Left lung (tissue), 10 donors: ENCODE results near the gene MTURN. TPM values are rescaled to one million over a fixed set of nuclear protein-coding genes. Genes with fewer than 3 reads are reported as not detected.

Experiments
- ATAC-seq: fragments of 200-7000 bp; cut with Tn5 transposase; one replicate; pipeline ENCODE4 v1.9.1; 2020; ENCODE audit warnings: moderate library complexity
- DNase-seq, 4 donors: peaks; one replicate each; pipeline ENCODE4 v3.0.0-alpha.2; 2013 to 2020
- H3K27ac ChIP-seq, 2 donors: fragments of 200-600 bp; sonication (generic) in 1 of 2; one replicate each; pipeline versions ENCODE4 v1.5.0 to v1.8.0; 2020 to 2021
- H3K27me3 ChIP-seq, 2 donors: fragments of 200-600 bp; sonication (generic) in 1 of 2; one replicate each; pipeline versions ENCODE4 v1.5.0 to v1.8.0; 2020 to 2021
- H3K36me3 ChIP-seq, 2 donors: fragments of 200-600 bp; sonication (generic) in 1 of 2; one replicate each; pipeline versions ENCODE4 v1.5.0 to v1.8.0; 2020 to 2021
- H3K4me1 ChIP-seq, 2 donors: fragments of 200-600 bp; one replicate each; pipeline ENCODE4 v1.8.0; 2021
- H3K4me3 ChIP-seq, 2 donors: fragments of 200-600 bp; sonication (generic) in 1 of 2; one replicate each; pipeline versions ENCODE4 v1.5.0 to v1.8.0; 2020 to 2021; ENCODE audit warnings: mild to moderate bottlenecking in 1 of 2
- H3K9me3 ChIP-seq, 2 donors: fragments of 200-600 bp; sonication (generic) in 1 of 2; one replicate each; pipeline versions ENCODE4 v1.5.0 to v1.8.0; 2020 to 2021
- intact Hi-C, 2 donors: fragments of 100-400 bp; cut with DNase I; formaldehyde crosslinking; loops; one replicate each; pipeline versions ENCODE4 v1.11.2 to v1.14.2; 2022
- polyA plus RNA-seq, 6 donors: library from polyadenylated mRNA; unstranded; fragments of 120-200 nt; gene quantifications; one replicate each; pipeline ENCODE4 v1.2.1, GENCODE V29; 2013; ENCODE audit not compliant: insufficient read length in 6 of 6
- total RNA-seq, 2 donors: library from RNA; stranded (reverse); fragmentation: NEBNext Ultra II Directional; extraction: Animal tissue kit (Norgen Biotek cat#: 25700); gene quantifications; one replicate each; pipeline ENCODE4 v1.2.1, GENCODE V29; 2021
- TF ChIP-seq, protein P1 (sequence below), 2 donors: fragments of 200-600 bp; sonication (generic) in 1 of 2; IDR thresholded peaks; one replicate each; pipeline versions ENCODE4 v1.5.0 to v1.8.0; 2021; ENCODE audit warnings: antibody characterized with exemption in 2 of 2
- donor health status: DM: no; HTN: yes; CAD: no.
- donor health status: DM: no; HTN: no; CAD: no.

Gene MTURN
- total and polyA plus RNA-seq, 8 donors: 15.6 to 78.2 (median 67.0) TPM

DNA sequence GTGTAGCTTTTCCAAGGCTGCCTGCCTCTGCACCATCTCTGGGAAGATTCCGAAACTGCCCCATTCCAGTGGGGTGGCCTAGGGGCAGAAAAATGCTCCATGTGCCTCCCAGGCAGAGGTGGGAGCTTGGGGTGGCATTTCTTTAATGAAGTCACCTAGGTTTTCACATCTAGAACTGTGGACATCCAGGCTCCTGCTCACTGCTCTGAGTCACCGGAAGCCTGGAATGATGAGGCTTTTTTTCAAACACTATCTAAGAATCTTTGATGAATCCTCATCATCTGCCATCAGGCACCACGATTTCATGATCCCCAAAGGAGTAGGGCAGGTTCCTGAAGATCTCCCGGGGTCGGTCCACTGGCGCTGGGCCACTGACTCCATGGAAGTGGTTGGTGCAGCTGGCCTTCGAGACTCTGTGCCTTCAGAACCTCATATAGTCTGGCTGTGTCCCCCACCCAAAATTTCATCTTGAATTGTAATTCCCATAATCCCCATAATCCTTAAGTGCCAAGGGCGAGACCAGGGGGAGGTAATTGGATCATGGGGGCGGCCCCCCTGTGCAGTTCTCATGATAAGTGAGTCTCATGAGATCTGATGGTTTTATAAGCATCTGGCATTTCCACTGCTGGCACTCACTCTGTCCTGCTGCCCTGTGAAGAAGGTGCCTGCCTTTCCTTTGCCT is 37.1 kb downstream of the MTURN start:
- H3K4me3 ChIP-seq: no peak overlapping the region
- DNase-seq (no peak), ATAC-seq (no peak)
- intact Hi-C loops: loop anchor here in 1 of 2 donors (10.0 kb wide), 1 partner anchor 253 kb away; no protein-coding TSS in a partner anchor
- peaks cover 3 to 73% of the 10 kb centered on the region in 2 donors for H3K4me1 ChIP-seq
- TF ChIP-seq, protein P1, sequence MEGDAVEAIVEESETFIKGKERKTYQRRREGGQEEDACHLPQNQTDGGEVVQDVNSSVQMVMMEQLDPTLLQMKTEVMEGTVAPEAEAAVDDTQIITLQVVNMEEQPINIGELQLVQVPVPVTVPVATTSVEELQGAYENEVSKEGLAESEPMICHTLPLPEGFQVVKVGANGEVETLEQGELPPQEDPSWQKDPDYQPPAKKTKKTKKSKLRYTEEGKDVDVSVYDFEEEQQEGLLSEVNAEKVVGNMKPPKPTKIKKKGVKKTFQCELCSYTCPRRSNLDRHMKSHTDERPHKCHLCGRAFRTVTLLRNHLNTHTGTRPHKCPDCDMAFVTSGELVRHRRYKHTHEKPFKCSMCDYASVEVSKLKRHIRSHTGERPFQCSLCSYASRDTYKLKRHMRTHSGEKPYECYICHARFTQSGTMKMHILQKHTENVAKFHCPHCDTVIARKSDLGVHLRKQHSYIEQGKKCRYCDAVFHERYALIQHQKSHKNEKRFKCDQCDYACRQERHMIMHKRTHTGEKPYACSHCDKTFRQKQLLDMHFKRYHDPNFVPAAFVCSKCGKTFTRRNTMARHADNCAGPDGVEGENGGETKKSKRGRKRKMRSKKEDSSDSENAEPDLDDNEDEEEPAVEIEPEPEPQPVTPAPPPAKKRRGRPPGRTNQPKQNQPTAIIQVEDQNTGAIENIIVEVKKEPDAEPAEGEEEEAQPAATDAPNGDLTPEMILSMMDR (IDR thresholded peaks at IDR 0.05): no peak
- no peaks in the 10 kb centered on the region for H3K9me3 ChIP-seq
- no peak overlapping the region for H3K27ac ChIP-seq
- H3K27me3 ChIP-seq: no peaks in the 10 kb centered on the region
- H3K36me3 ChIP-seq: no peaks in the 10 kb centered on the region

DNA sequence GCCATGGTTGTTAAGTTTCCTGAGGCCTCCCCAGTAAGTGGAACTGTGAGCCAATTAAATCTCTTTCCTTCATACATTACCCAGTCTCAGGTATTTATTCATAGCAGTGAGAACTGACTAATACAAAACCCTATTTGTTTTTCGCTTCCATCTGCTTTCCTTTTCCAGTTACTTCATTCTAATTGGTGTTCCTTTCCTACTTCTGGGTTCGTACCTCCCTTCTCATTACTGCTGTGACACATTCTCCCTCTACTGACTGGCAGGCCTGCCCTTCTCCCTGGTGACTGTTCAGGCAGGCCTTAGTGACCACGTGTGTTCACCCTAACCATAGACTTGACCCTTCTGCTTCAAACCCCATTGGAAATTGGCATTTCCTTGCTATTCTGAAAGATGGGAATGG is 37.7 kb downstream of the MTURN start:
- H3K4me1 ChIP-seq: peaks cover 3 to 79% of the 10 kb centered on the region in 2 donors
- no peaks in the 10 kb centered on the region for H3K27me3 ChIP-seq
- no peaks in the 10 kb centered on the region for H3K36me3 ChIP-seq
- intact Hi-C loops: loop anchor here in 1 of 2 donors (10.0 kb wide), 1 partner anchor 252 kb away; no protein-coding TSS in a partner anchor
- DNase-seq (no peak), ATAC-seq (no peak)
- TF ChIP-seq, protein P1 (IDR thresholded peaks at IDR 0.05): no peak
- H3K4me3 ChIP-seq: no peak overlapping the region
- H3K27ac ChIP-seq: peak overlapping the region in 1 of 2 donors; percentile 43
- no peaks in the 10 kb centered on the region for H3K9me3 ChIP-seq

DNA sequence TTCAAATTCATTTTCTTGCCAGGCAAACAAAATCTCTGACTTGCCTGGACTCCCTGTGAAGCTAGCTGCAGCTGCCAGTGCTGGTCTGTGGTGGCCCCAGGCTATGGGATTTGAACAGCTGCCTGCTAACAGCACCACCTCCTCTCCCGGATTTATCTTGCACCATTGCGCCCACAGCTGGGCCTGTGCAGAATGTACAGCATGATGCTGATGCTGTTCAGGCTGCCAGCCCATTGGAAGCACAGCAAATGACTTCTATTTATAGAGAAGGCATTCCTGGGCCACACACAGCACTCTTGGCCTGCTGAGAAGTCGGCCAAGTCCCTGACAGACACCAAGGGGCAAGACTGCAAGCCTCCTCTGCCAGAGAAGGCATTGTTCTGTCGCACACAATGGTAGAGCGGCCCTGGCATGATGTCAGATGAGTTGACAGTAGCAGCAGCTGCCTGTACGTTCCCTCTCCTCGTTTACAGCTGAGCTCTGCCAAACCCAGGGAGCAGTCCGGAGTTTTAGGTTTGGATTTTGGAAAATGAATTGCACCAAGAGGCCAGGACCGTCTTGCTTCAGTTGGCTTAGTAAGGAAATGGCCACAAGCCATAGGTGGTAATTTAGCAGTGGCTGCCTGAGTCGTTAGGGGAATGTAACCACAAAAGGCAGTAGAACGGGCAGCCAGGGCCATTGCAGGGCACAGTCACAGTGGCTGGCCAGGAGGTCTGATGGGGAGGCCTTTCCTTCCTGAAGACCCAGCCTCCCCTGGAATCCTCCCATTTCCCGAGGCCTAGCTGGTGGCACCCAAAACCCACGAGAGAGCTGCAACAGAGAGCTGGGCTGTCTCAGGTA is 38.5 kb downstream of the MTURN start:
- intact Hi-C loops: loop anchor here in 1 of 2 donors (10.0 kb wide), 1 partner anchor 252 kb away; no protein-coding TSS in a partner anchor
- DNase-seq (peak in 3 of 4 donors; percentile 58 to 96 (median 92)), ATAC-seq (peak; percentile 65)
- TF ChIP-seq, protein P1 (IDR thresholded peaks at IDR 0.05): no peak
- Histone ChIP-seq H3K4me1 (peaks cover 3 to 82% of the 10 kb centered on the region in 2 donors), H3K36me3 (no peaks in the 10 kb centered on the region), H3K27ac (peak overlapping the region in 1 of 2 donors; percentile 43), H3K4me3 (no peak overlapping the region), H3K9me3 (no peaks in the 10 kb centered on the region), H3K27me3 (no peaks in the 10 kb centered on the region)

DNA sequence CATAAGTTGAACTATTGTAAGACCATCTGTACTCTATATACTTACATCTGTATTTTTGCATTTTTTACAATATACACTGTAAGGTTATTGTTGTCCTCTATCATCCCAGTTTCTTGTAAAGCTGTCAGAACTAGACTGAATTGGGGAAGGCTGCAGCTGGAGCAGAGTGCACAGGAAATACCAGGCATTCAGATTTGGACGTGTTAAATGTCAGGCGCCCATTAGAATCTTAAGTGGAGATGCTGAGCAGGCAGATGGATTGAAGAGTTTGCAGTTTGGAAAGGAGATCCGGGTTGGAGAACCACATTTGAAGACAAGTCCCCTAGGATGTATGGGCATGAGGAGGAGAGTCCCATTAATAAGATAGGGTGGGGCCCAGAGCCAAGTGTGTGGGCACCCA is 40.4 kb downstream of the MTURN start:
- intact Hi-C loops: loop anchor here in 1 of 2 donors (10.0 kb wide), 1 partner anchor 250 kb away; no protein-coding TSS in a partner anchor
- Histone ChIP-seq H3K27ac (no peak overlapping the region), H3K9me3 (no peaks in the 10 kb centered on the region), H3K4me3 (no peak overlapping the region), H3K36me3 (no peaks in the 10 kb centered on the region), H3K27me3 (no peaks in the 10 kb centered on the region), H3K4me1 (peaks cover 3 to 74% of the 10 kb centered on the region in 2 donors)
- DNase-seq (no peak), ATAC-seq (no peak)
- TF ChIP-seq, protein P1 (IDR thresholded peaks at IDR 0.05): no peak
